ENCODE data around the gene CLDN10. TPM values are rescaled to one million over a fixed set of nuclear protein-coding genes. Genes with fewer than 3 reads are reported as not detected.

CLDN10 gene
- polyA plus RNA-seq, 1 donor from 2014 or later = not detected

- no peak overlapping the region for H3K9ac ChIP-seq (ENCODE audit: low read length)
- no peak overlapping the region for H3K4me2 ChIP-seq (ENCODE audit: low read length)
- TF ChIP-seq CTCF (IDR thresholded peaks at IDR 0.05; ENCODE audit: poor library complexity, severe bottlenecking) = no peak
- no peak for TF ChIP-seq MXI1 (conservative IDR thresholded peaks at IDR 0.05; ENCODE audit: poor library complexity, severe bottlenecking)
- no peak for TF ChIP-seq SMC3 (conservative IDR thresholded peaks at IDR 0.05; ENCODE audit: poor library complexity)
- TF ChIP-seq EP300 (conservative IDR thresholded peaks at IDR 0.05; ENCODE audit: poor library complexity, severe bottlenecking) = no peak
- no peak for TF ChIP-seq TAF1 (IDR thresholded peaks at IDR 0.05; ENCODE audit: low read depth)
- no peak for TF ChIP-seq REST (IDR thresholded peaks at IDR 0.05; ENCODE audit: borderline replicate concordance)
- no peak for TF ChIP-seq RAD21 (conservative IDR thresholded peaks at IDR 0.05)
- no peak for TF ChIP-seq POLR2AphosphoS5 (IDR thresholded peaks at IDR 0.05)
- no peak for TF ChIP-seq EZH2 (IDR thresholded peaks at IDR 0.05; ENCODE audit: borderline replicate concordance, insufficient read depth, low read length, poor library complexity, severe bottlenecking)
- no peaks in the 10 kb centered on the region for H3K9me3 ChIP-seq (ENCODE audit: low read length)
- H3K9me2 ChIP-seq (ENCODE audit: insufficient read depth, low read length) = no peaks in the 10 kb centered on the region
- no peaks in the 10 kb centered on the region for H3K79me2 ChIP-seq (replicated peaks; ENCODE audit: insufficient read depth, low read length)
- H4K20me1 ChIP-seq (ENCODE audit: insufficient read depth) = no peaks in the 10 kb centered on the region
- H3F3A ChIP-seq (ENCODE audit: insufficient read depth, low read length, poor library complexity, severe bottlenecking) = no peaks in the 10 kb centered on the region
- peaks cover 7% of the 10 kb centered on the region for H3K36me3 ChIP-seq (ENCODE audit: insufficient read depth, low read length)
- no peak overlapping the region for H2AFZ ChIP-seq (ENCODE audit: low read depth, low read length)
- H3K4me3 ChIP-seq (ENCODE audit: low read length) = no peak overlapping the region
- H3K27me3 ChIP-seq (ENCODE audit: insufficient read depth, low read depth, low read length) = no peaks in the 10 kb centered on the region
- no peak overlapping the region for H3K27ac ChIP-seq (ENCODE audit: low read length)
These were observed 74.2 kb downstream of the CLDN10 start for GRCh38 chr13:95626768-95627167.

GRCh38 chr13:95627590-95627989, 75.1 kb downstream of the CLDN10 start:
- no peak for TF ChIP-seq CTCF (IDR thresholded peaks at IDR 0.05; ENCODE audit: poor library complexity, severe bottlenecking)
- H3K27ac ChIP-seq (ENCODE audit: low read length) = no peak overlapping the region
- H3K27me3 ChIP-seq (ENCODE audit: insufficient read depth, low read depth, low read length) = no peaks in the 10 kb centered on the region
- H2AFZ ChIP-seq (ENCODE audit: low read depth, low read length) = no peak overlapping the region
- no peaks in the 10 kb centered on the region for H3K79me2 ChIP-seq (replicated peaks; ENCODE audit: insufficient read depth, low read length)
- H3K4me3 ChIP-seq (ENCODE audit: low read length) = no peak overlapping the region
- no peaks in the 10 kb centered on the region for H4K20me1 ChIP-seq (ENCODE audit: insufficient read depth)
- H3K9ac ChIP-seq (ENCODE audit: low read length) = no peak overlapping the region
- no peak overlapping the region for H3K4me2 ChIP-seq (ENCODE audit: low read length)
- H3F3A ChIP-seq (ENCODE audit: insufficient read depth, low read length, poor library complexity, severe bottlenecking) = no peaks in the 10 kb centered on the region
- peaks cover 7% of the 10 kb centered on the region for H3K36me3 ChIP-seq (ENCODE audit: insufficient read depth, low read length)
- H3K9me3 ChIP-seq (ENCODE audit: low read length) = no peaks in the 10 kb centered on the region
- no peaks in the 10 kb centered on the region for H3K9me2 ChIP-seq (ENCODE audit: insufficient read depth, low read length)
